ENCODE results near the gene ANO1. TPM values are rescaled to one million over a fixed set of nuclear protein-coding genes. Genes with fewer than 3 reads are reported as not detected.

ANO1 gene
- total RNA-seq, 1 donor from 2014 or later = not detected

GRCh38 chr11:70174547-70175235 is 96.6 kb downstream of the ANO1 start:
- H3K27me3 Mint-ChIP-seq (ENCODE audit: unreplicated experiment) = peaks cover 15% of the 10 kb centered on the region
- H3K4me3 Mint-ChIP-seq (ENCODE audit: unreplicated experiment) = no peak overlapping the region
- DNase-seq (ENCODE audit: extremely low spot score, unreplicated experiment) = no peak
- TF ChIP-seq, protein P1, sequence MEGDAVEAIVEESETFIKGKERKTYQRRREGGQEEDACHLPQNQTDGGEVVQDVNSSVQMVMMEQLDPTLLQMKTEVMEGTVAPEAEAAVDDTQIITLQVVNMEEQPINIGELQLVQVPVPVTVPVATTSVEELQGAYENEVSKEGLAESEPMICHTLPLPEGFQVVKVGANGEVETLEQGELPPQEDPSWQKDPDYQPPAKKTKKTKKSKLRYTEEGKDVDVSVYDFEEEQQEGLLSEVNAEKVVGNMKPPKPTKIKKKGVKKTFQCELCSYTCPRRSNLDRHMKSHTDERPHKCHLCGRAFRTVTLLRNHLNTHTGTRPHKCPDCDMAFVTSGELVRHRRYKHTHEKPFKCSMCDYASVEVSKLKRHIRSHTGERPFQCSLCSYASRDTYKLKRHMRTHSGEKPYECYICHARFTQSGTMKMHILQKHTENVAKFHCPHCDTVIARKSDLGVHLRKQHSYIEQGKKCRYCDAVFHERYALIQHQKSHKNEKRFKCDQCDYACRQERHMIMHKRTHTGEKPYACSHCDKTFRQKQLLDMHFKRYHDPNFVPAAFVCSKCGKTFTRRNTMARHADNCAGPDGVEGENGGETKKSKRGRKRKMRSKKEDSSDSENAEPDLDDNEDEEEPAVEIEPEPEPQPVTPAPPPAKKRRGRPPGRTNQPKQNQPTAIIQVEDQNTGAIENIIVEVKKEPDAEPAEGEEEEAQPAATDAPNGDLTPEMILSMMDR (IDR thresholded peaks at IDR 0.05) = no peak
- no peaks in the 10 kb centered on the region for H3K4me1 Mint-ChIP-seq (ENCODE audit: unreplicated experiment)
- H3K27ac Mint-ChIP-seq (ENCODE audit: unreplicated experiment) = no peak overlapping the region
- H3K36me3 Mint-ChIP-seq (ENCODE audit: unreplicated experiment) = no peaks in the 10 kb centered on the region
- no peaks in the 10 kb centered on the region for H3K9me3 Mint-ChIP-seq (ENCODE audit: unreplicated experiment)

DNA sequence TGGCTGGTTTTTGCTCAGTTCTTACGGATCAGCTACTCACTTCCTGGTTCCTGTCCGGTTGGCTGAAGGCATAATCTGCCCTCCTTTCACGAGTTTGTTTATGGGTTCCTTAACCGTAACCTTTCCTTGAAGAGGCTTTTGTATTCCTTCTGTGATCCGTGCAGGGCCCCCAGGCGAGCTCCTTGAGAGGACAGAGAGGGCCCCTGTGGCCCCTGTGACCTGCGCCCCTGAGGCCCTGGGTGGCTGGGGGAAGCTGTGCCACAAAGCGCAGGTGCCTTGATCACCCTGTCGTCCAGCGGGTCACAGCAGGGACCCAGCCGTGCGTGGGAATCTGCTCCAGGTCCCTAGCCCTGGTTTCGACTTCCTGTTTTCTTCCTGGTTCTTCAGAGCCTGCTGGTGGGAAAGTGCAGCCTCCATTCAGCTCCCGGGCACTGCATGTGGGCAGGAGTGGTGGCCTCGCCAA is 97.2 kb downstream of the ANO1 start:
- Mint-ChIP-seq H3K36me3 (ENCODE audit: unreplicated experiment) (no peaks in the 10 kb centered on the region), H3K9me3 (ENCODE audit: unreplicated experiment) (no peaks in the 10 kb centered on the region), H3K4me1 (ENCODE audit: unreplicated experiment) (no peaks in the 10 kb centered on the region), H3K27me3 (ENCODE audit: unreplicated experiment) (peaks cover 15% of the 10 kb centered on the region), H3K27ac (ENCODE audit: unreplicated experiment) (no peak overlapping the region), H3K4me3 (ENCODE audit: unreplicated experiment) (no peak overlapping the region)
- no peak for DNase-seq (ENCODE audit: extremely low spot score, unreplicated experiment)
- TF ChIP-seq, protein P1 (IDR thresholded peaks at IDR 0.05) = no peak

DNA sequence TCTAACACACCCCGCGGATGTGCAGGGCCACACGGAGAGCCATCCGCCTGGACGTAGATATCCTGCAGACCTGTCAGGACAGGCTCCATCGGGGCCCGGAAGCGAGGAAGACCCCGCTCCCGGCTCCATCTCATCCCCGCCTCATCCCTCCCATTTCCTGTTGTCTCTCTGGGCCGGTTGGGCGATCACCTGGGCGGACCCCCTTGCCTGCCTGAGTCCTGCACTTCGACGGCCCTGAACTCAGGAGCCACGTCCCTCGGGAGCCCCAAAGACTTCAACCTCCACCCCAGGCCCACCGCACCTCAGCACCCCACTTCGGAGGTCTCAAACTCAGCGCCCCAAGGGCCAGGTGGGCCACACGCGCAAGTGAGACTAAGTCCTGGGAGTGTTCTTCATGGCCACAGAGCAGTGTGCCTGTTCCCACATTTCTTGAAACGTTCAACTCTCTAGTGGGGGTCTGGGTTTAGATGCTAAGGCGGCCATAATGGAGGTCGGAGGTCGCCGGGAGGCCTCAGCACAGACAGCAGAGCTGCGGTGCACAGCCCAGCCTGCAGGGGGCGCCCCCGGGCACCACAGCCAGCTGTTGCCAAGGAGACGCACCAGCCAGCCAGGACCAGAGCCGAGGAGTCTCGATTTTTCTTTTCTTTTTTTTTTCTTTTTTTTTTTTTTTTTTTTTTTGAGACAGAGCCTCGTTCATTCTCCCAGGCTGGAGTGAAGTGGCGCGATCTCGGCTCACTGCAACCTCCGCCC is 99.0 kb downstream of the ANO1 start:
- Mint-ChIP-seq H3K36me3 (ENCODE audit: unreplicated experiment) (no peaks in the 10 kb centered on the region), H3K27me3 (ENCODE audit: unreplicated experiment) (peaks cover 14% of the 10 kb centered on the region), H3K27ac (ENCODE audit: unreplicated experiment) (no peak overlapping the region), H3K9me3 (ENCODE audit: unreplicated experiment) (no peaks in the 10 kb centered on the region), H3K4me1 (ENCODE audit: unreplicated experiment) (no peaks in the 10 kb centered on the region), H3K4me3 (ENCODE audit: unreplicated experiment) (no peak overlapping the region)
- TF ChIP-seq, protein P1 (IDR thresholded peaks at IDR 0.05) = peak; percentile 56
- no peak for DNase-seq (ENCODE audit: extremely low spot score, unreplicated experiment)

DNA sequence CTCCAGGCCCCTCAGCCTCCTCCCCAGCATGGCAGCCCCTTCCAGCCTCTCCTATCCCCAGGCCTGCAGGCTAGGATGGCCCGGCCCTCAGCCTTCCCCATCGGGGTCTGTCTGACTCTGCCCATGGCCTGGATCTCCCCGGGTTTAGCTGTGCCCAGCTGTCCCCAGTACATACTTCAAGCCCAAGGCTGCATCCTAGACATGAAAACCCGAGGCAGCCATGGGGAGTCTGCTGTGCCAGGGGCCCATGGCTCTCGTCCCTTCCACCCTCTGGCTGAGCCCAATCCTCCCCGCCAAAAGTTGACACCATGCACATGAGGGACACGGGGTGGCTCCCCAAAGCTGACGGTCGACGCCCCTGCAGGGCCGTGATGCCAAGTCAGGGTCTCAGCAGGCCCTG is 102.8 kb downstream of the ANO1 start:
- TF ChIP-seq, protein P1 (IDR thresholded peaks at IDR 0.05) = no peak
- DNase-seq (ENCODE audit: extremely low spot score, unreplicated experiment) = no peak
- Mint-ChIP-seq H3K4me1 (ENCODE audit: unreplicated experiment) (no peaks in the 10 kb centered on the region), H3K4me3 (ENCODE audit: unreplicated experiment) (no peak overlapping the region), H3K27me3 (ENCODE audit: unreplicated experiment) (peaks cover 15% of the 10 kb centered on the region), H3K36me3 (ENCODE audit: unreplicated experiment) (no peaks in the 10 kb centered on the region), H3K27ac (ENCODE audit: unreplicated experiment) (no peak overlapping the region), H3K9me3 (ENCODE audit: unreplicated experiment) (no peaks in the 10 kb centered on the region)

- Mint-ChIP-seq H3K4me3 (ENCODE audit: unreplicated experiment) (no peak overlapping the region), H3K9me3 (ENCODE audit: unreplicated experiment) (no peaks in the 10 kb centered on the region), H3K36me3 (ENCODE audit: unreplicated experiment) (no peaks in the 10 kb centered on the region), H3K27ac (ENCODE audit: unreplicated experiment) (no peak overlapping the region), H3K27me3 (ENCODE audit: unreplicated experiment) (peaks cover 19% of the 10 kb centered on the region), H3K4me1 (ENCODE audit: unreplicated experiment) (no peaks in the 10 kb centered on the region)
- TF ChIP-seq, protein P1 (IDR thresholded peaks at IDR 0.05) = no peak
- no peak for DNase-seq (ENCODE audit: extremely low spot score, unreplicated experiment)
These were observed 104.1 kb downstream of the ANO1 start for GRCh38 chr11:70182266-70182665.

Data from osteocyte (in vitro differentiated cells).